Stomach (tissue), 4 donors: ENCODE data around the gene R3HCC1L.

Source experiments
- EP300 ChIP-seq: sonication (generic); formaldehyde crosslinking; IDR thresholded peaks from one replicate; pipeline ENCODE4 v1.6.1; 2017; ENCODE audit warnings: antibody characterized with exemption
- POLR2A ChIP-seq, 4 donors: fragments of 450-650 bp; IDR thresholded peaks; one replicate each; pipeline ENCODE4 v1.6.1; 2016; ENCODE audit warnings: antibody characterized with exemption in 4 of 4, control low read depth in 2 of 4, mild to moderate bottlenecking in 1 of 4, moderate library complexity in 1 of 4
- POLR2AphosphoS5 ChIP-seq, 3 donors: sonication (generic); formaldehyde crosslinking; IDR thresholded peaks; one replicate each; pipeline ENCODE4 v1.6.1; 2016; ENCODE audit warnings: antibody characterized with exemption in 3 of 3
- TF ChIP-seq, protein P1 (sequence below), 7 experiments: fragments of 450-650 bp in 4 of 7; fragments of 200-600 bp in 3 of 7; sonication (generic) in 3 of 7; IDR thresholded peaks; one replicate each; pipeline ENCODE4 v1.5.1; 2016 to 2019; ENCODE audit warnings: antibody characterized with exemption in 7 of 7, control low read depth in 2 of 7, mild to moderate bottlenecking in 1 of 7

GRCh38 chr10:98158576-98158975 lies 24.1 kb downstream of the R3HCC1L start:
- TF ChIP-seq POLR2A (IDR thresholded peaks at IDR 0.05): no peak
- TF ChIP-seq, protein P1, sequence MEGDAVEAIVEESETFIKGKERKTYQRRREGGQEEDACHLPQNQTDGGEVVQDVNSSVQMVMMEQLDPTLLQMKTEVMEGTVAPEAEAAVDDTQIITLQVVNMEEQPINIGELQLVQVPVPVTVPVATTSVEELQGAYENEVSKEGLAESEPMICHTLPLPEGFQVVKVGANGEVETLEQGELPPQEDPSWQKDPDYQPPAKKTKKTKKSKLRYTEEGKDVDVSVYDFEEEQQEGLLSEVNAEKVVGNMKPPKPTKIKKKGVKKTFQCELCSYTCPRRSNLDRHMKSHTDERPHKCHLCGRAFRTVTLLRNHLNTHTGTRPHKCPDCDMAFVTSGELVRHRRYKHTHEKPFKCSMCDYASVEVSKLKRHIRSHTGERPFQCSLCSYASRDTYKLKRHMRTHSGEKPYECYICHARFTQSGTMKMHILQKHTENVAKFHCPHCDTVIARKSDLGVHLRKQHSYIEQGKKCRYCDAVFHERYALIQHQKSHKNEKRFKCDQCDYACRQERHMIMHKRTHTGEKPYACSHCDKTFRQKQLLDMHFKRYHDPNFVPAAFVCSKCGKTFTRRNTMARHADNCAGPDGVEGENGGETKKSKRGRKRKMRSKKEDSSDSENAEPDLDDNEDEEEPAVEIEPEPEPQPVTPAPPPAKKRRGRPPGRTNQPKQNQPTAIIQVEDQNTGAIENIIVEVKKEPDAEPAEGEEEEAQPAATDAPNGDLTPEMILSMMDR (IDR thresholded peaks at IDR 0.05): no peak
- TF ChIP-seq POLR2AphosphoS5 (IDR thresholded peaks at IDR 0.05): no peak
- TF ChIP-seq EP300: no peak
